CD4-positive, alpha-beta memory T cell (primary cell): ENCODE results near the gene KAT8. TPM values are rescaled to one million over a fixed set of nuclear protein-coding genes. Genes with fewer than 3 reads are reported as not detected.

Experiments used
- CTCF ChIA-PET: fragments of 350-600 bp; sonication (Branson Sonifier 250); formaldehyde crosslinking; loops from one replicate; lab custom pipeline; 2021; ENCODE audit warnings: inconsistent platforms; ENCODE audit not compliant: partially characterized antibody; lab: Charles Lee
- POLR2A ChIA-PET: fragments of 350-600 bp; sonication (Branson Sonifier 250); formaldehyde crosslinking; loops from one replicate; lab custom pipeline; 2021; ENCODE audit not compliant: partially characterized antibody; lab: Charles Lee
- DNase-seq, 5 donors: peaks; one replicate each; pipeline versions ENCODE4 v3.0.0 to v3.0.0-alpha.2; 2020 to 2022; ENCODE audit warnings: mixed read lengths in 1 of 5
- H3K27ac ChIP-seq: one replicate; pipeline ENCODE4 v1.7.0; 2013; ENCODE audit warnings: low read depth, low read length
- H3K27me3 ChIP-seq: 2 replicates; pipeline ENCODE4 v1.7.0; 2013; ENCODE audit warnings: mild to moderate bottlenecking, low read length, moderate library complexity; ENCODE audit not compliant: insufficient read depth
- H3K36me3 ChIP-seq: 2 replicates; pipeline ENCODE4 v1.7.0; 2013; ENCODE audit warnings: mild to moderate bottlenecking, low read length, moderate library complexity; ENCODE audit not compliant: insufficient read depth
- H3K4me1 ChIP-seq: 2 replicates; pipeline ENCODE4 v1.7.0; 2013; ENCODE audit warnings: mild to moderate bottlenecking, low read length, moderate library complexity; ENCODE audit not compliant: insufficient read depth
- H3K4me3 ChIP-seq, 2 donors: one replicate each; pipeline ENCODE4 v1.7.0; 2013; ENCODE audit warnings: low read length in 2 of 2, mild to moderate bottlenecking in 1 of 2
- H3K9me3 ChIP-seq, 2 donors: one replicate each; pipeline ENCODE4 v1.7.0; 2013; ENCODE audit warnings: low read length in 2 of 2, control low read depth in 1 of 2; ENCODE audit not compliant: control insufficient read depth in 1 of 2
- H3K27ac Mint-ChIP-seq, 7 donors: one replicate each; pipeline ENCODE4 v1.8.0; 2020 to 2021; ENCODE audit warnings: mixed read lengths in 7 of 7, mild to moderate bottlenecking in 6 of 7, inconsistent platforms in 3 of 7, moderate library complexity in 3 of 7
- H3K27me3 Mint-ChIP-seq, 2 donors: one replicate each; pipeline ENCODE4 v1.8.0; 2020 to 2021; ENCODE audit warnings: mixed read lengths in 2 of 2
- H3K36me3 Mint-ChIP-seq, 2 donors: one replicate each; pipeline ENCODE4 v1.8.0; 2020 to 2021; ENCODE audit warnings: mixed read lengths in 2 of 2, inconsistent platforms in 1 of 2, mild to moderate bottlenecking in 1 of 2
- H3K4me1 Mint-ChIP-seq, 4 donors: one replicate each; pipeline ENCODE4 v1.8.0; 2020 to 2021; ENCODE audit warnings: mixed read lengths in 4 of 4, mild to moderate bottlenecking in 1 of 4
- H3K4me3 Mint-ChIP-seq, 8 donors: one replicate each; pipeline ENCODE4 v1.8.0; 2020 to 2021; ENCODE audit warnings: mixed read lengths in 8 of 8, mild to moderate bottlenecking in 7 of 8, moderate library complexity in 6 of 8, inconsistent platforms in 3 of 8
- H3K9me3 Mint-ChIP-seq, 8 donors: one replicate each; pipeline ENCODE4 v1.8.0; 2020 to 2021; ENCODE audit warnings: mixed read lengths in 8 of 8, mild to moderate bottlenecking in 5 of 8, inconsistent platforms in 3 of 8, moderate library complexity in 1 of 8
- intact Hi-C: fragments of 100-400 bp; cut with micrococcal nuclease; formaldehyde crosslinking; loops from one replicate; pipeline ENCODE4 v1.15.1; 2023
- polyA plus RNA-seq, 2 donors: library from polyadenylated mRNA; unstranded; fragments of 300-500 nt; fragmentation: Illumina TruSeq; gene quantifications; one replicate each; pipeline ENCODE4 v1.2.3, GENCODE V29; 2021
- total RNA-seq, 2 experiments: library from RNA; stranded (reverse); gene quantifications; one replicate each; pipeline ENCODE4 v1.2.3, GENCODE V29; 2021

The KAT8 gene
- total and polyA plus RNA-seq, 4 experiments from 2014 or later = 37.5 to 94.2 (median 79.8) TPM

- Mint-ChIP-seq H3K36me3 (peaks cover 25 to 49% of the 10 kb centered on the region in 2 donors), H3K9me3 (no peaks in the 10 kb centered on the region), H3K27me3 (no peaks in the 10 kb centered on the region), H3K4me3 (no peak overlapping the region), H3K27ac (no peak overlapping the region), H3K4me1 (peaks cover 0 to 5% (median 0%) of the 10 kb centered on the region in 4 donors)
- Histone ChIP-seq H3K4me3 (no peak overlapping the region), H3K36me3 (peaks cover 31% of the 10 kb centered on the region), H3K27me3 (no peaks in the 10 kb centered on the region), H3K27ac (no peak overlapping the region), H3K9me3 (no peaks in the 10 kb centered on the region), H3K4me1 (no peaks in the 10 kb centered on the region)
- intact Hi-C loops = no loop called here
- POLR2A ChIA-PET = interaction anchor here (0.6 to 1.8 kb wide), 3 partner anchors 9 to 13 kb away, joined by 3 to 8 read pairs (median 3); partner anchors contain the start of gene KAT8
- no peak for DNase-seq
- CTCF ChIA-PET = interaction anchor here (0.9 to 1.5 kb wide), 2 partner anchors 12 to 22 kb away, joined by 3 read pairs; partner anchors contain the start of gene BCKDK
Measured at GRCh38 chr16:31130336-31130891, 12.9 kb downstream of the KAT8 start.

- POLR2A ChIA-PET = interaction anchor here (0.6 to 1.1 kb wide), 3 partner anchors 9 to 13 kb away, joined by 3 to 7 read pairs (median 3); partner anchors contain the start of gene KAT8
- peaks cover 22 to 45% of the 10 kb centered on the region in 2 donors for H3K36me3 Mint-ChIP-seq
- Histone ChIP-seq H3K27ac (no peak overlapping the region), H3K4me1 (no peaks in the 10 kb centered on the region), H3K36me3 (peaks cover 31% of the 10 kb centered on the region), H3K4me3 (no peak overlapping the region), H3K9me3 (no peaks in the 10 kb centered on the region), H3K27me3 (no peaks in the 10 kb centered on the region)
- DNase-seq = no peak
- no peak overlapping the region for H3K4me3 Mint-ChIP-seq
- no peaks in the 10 kb centered on the region for H3K27me3 Mint-ChIP-seq
- H3K9me3 Mint-ChIP-seq = no peaks in the 10 kb centered on the region
- CTCF ChIA-PET = interaction anchor here (1.5 kb wide), 1 partner anchor 11 kb away, joined by 3 read pairs; no protein-coding TSS in a partner anchor
- H3K27ac Mint-ChIP-seq = no peak overlapping the region
- peaks cover 0 to 5% (median 1%) of the 10 kb centered on the region in 4 donors for H3K4me1 Mint-ChIP-seq
- intact Hi-C loops = no loop called here
Measured at GRCh38 chr16:31130899-31131298, 13.4 kb downstream of the KAT8 start.

GRCh38 chr16:31131416-31131815, 14.0 kb downstream of the KAT8 start:
- ChIA-PET POLR2A (interaction anchor here (1.1 kb wide), 2 partner anchors 11 to 14 kb away, joined by 3 to 7 read pairs; partner anchors contain the start of gene KAT8), CTCF (interaction anchor here (1.5 kb wide), 1 partner anchor 11 kb away, joined by 3 read pairs; no protein-coding TSS in a partner anchor)
- Mint-ChIP-seq H3K27me3 (no peaks in the 10 kb centered on the region), H3K4me3 (no peak overlapping the region), H3K4me1 (peaks cover 0 to 3% (median under 1%) of the 10 kb centered on the region in 4 donors), H3K36me3 (peaks cover 17 to 40% of the 10 kb centered on the region in 2 donors), H3K9me3 (no peaks in the 10 kb centered on the region), H3K27ac (no peak overlapping the region)
- Histone ChIP-seq H3K27me3 (no peaks in the 10 kb centered on the region), H3K36me3 (peaks cover 31% of the 10 kb centered on the region), H3K9me3 (no peaks in the 10 kb centered on the region), H3K27ac (no peak overlapping the region), H3K4me3 (no peak overlapping the region), H3K4me1 (no peaks in the 10 kb centered on the region)
- intact Hi-C loops = no loop called here
- DNase-seq = no peak

- H3K36me3 Mint-ChIP-seq = peaks cover 16 to 39% of the 10 kb centered on the region in 2 donors
- POLR2A ChIA-PET = interaction anchor here (1.1 kb wide), 2 partner anchors 11 to 14 kb away, joined by 3 to 7 read pairs; partner anchors contain the start of gene KAT8
- Histone ChIP-seq H3K4me1 (no peaks in the 10 kb centered on the region), H3K36me3 (peaks cover 30% of the 10 kb centered on the region), H3K27me3 (no peaks in the 10 kb centered on the region), H3K27ac (no peak overlapping the region), H3K4me3 (no peak overlapping the region), H3K9me3 (no peaks in the 10 kb centered on the region)
- no peaks in the 10 kb centered on the region for H3K9me3 Mint-ChIP-seq
- DNase-seq = no peak
- CTCF ChIA-PET = interaction anchor here (1.5 kb wide), 1 partner anchor 10 kb away, joined by 3 read pairs; no protein-coding TSS in a partner anchor
- H3K27me3 Mint-ChIP-seq = no peaks in the 10 kb centered on the region
- H3K27ac Mint-ChIP-seq = no peak overlapping the region
- intact Hi-C loops = no loop called here
- no peak overlapping the region for H3K4me3 Mint-ChIP-seq
- H3K4me1 Mint-ChIP-seq = peaks cover 0 to 3% (median 0%) of the 10 kb centered on the region in 4 donors
Measured at GRCh38 chr16:31131841-31132271, 14.4 kb downstream of the KAT8 start.

- no peak for DNase-seq
- no peaks in the 10 kb centered on the region for H3K27me3 ChIP-seq
- Mint-ChIP-seq H3K27me3 (no peaks in the 10 kb centered on the region), H3K4me1 (peaks cover 0 to 3% (median 0%) of the 10 kb centered on the region in 4 donors), H3K27ac (peak overlapping the region in 1 of 7 donors; percentile 4), H3K4me3 (no peak overlapping the region), H3K9me3 (no peaks in the 10 kb centered on the region), H3K36me3 (peaks cover 16 to 36% of the 10 kb centered on the region in 2 donors)
- intact Hi-C loops = no loop called here
- POLR2A ChIA-PET = interaction anchor here (1.0 to 1.5 kb wide), 3 partner anchors 10 to 15 kb away, joined by 3 to 7 read pairs (median 6); partner anchors contain the start of gene KAT8
- H3K9me3 ChIP-seq = no peaks in the 10 kb centered on the region
- CTCF ChIA-PET = interaction anchor here (2.6 kb wide), 1 partner anchor 10 kb away, joined by 10 read pairs; no protein-coding TSS in a partner anchor
- H3K4me3 ChIP-seq = no peak overlapping the region
- peaks cover 24% of the 10 kb centered on the region for H3K36me3 ChIP-seq
- no peaks in the 10 kb centered on the region for H3K4me1 ChIP-seq
- H3K27ac ChIP-seq = no peak overlapping the region
Measured at GRCh38 chr16:31132303-31132979, 15.0 kb downstream of the KAT8 start.

- Mint-ChIP-seq H3K36me3 (peaks cover 12 to 30% of the 10 kb centered on the region in 2 donors), H3K27me3 (no peaks in the 10 kb centered on the region), H3K4me1 (peaks cover 0 to 3% (median 0%) of the 10 kb centered on the region in 4 donors), H3K9me3 (no peaks in the 10 kb centered on the region), H3K27ac (no peak overlapping the region), H3K4me3 (no peak overlapping the region)
- intact Hi-C loops = no loop called here
- Histone ChIP-seq H3K27me3 (no peaks in the 10 kb centered on the region), H3K27ac (no peak overlapping the region), H3K9me3 (no peaks in the 10 kb centered on the region), H3K4me3 (no peak overlapping the region), H3K4me1 (no peaks in the 10 kb centered on the region), H3K36me3 (peaks cover 19% of the 10 kb centered on the region)
- POLR2A ChIA-PET = interaction anchor here (1.0 to 1.5 kb wide), 2 partner anchors 9 to 15 kb away, joined by 3 to 6 read pairs; partner anchors contain the start of gene KAT8
- CTCF ChIA-PET = interaction anchor here (2.6 kb wide), 1 partner anchor 9 kb away, joined by 10 read pairs; no protein-coding TSS in a partner anchor
- DNase-seq = no peak
Measured at GRCh38 chr16:31133046-31133501, 15.6 kb downstream of the KAT8 start.
